GM19438 (cell line): ENCODE results near the gene ADGRG3.

Experiments used
- ATAC-seq: cut with Tn5 transposase; IDR thresholded peaks from one replicate; pipeline ENCODE4 v1.9.1; 2021; ENCODE audit warnings: low read depth; ENCODE audit not compliant: unreplicated experiment

The ADGRG3 gene, protein sequence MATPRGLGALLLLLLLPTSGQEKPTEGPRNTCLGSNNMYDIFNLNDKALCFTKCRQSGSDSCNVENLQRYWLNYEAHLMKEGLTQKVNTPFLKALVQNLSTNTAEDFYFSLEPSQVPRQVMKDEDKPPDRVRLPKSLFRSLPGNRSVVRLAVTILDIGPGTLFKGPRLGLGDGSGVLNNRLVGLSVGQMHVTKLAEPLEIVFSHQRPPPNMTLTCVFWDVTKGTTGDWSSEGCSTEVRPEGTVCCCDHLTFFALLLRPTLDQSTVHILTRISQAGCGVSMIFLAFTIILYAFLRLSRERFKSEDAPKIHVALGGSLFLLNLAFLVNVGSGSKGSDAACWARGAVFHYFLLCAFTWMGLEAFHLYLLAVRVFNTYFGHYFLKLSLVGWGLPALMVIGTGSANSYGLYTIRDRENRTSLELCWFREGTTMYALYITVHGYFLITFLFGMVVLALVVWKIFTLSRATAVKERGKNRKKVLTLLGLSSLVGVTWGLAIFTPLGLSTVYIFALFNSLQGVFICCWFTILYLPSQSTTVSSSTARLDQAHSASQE

DNA sequence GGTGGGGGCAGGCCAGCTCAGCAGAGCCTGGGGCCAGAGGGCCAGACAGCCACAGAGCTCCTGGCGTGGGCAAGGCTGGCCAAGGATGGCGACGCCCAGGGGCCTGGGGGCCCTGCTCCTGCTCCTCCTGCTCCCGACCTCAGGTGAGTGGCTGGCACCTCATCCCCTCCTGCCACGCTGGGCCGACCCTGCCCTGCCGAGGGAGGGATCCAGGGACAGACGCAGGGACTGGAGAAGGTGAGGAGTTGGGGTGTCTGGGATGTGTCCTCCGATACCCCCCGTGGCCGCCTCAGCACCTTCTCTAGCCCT, at the start of gene ADGRG3:
Gene ADGRG3 (plus strand): TSS at position 44 of the 309 bp plus-strand sequence. CDS start 42 bp downstream, at position 86.
- ATAC-seq = no peak

DNA sequence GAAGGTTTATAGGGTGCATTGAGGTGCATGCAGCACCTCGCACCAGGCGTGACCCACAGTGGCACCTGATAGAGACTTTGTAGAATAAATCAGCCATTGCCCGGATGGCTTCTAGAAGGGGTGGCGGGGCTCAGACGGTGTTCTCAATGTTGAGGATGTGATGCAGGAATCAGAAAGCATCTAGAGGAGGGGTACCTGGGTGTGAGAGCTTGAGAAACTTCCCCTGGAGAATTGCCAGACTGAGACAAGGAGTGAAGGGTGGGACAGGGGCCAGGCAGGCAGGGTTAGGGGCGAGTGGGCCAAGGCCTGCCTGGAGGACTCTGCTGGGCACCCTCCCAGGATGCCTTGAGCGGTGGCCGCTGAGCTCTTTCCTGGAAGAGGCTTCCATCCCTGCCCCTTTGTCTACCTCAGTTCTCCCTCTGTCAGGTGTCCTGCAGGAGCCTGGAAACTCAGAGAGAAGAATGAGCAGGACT, 48.9 kb upstream of the ADGRG3 start:
- ATAC-seq = no peak

GRCh38 chr16:57619606-57620334, 48.3 kb upstream of the ADGRG3 start:
- no peak for ATAC-seq

DNA sequence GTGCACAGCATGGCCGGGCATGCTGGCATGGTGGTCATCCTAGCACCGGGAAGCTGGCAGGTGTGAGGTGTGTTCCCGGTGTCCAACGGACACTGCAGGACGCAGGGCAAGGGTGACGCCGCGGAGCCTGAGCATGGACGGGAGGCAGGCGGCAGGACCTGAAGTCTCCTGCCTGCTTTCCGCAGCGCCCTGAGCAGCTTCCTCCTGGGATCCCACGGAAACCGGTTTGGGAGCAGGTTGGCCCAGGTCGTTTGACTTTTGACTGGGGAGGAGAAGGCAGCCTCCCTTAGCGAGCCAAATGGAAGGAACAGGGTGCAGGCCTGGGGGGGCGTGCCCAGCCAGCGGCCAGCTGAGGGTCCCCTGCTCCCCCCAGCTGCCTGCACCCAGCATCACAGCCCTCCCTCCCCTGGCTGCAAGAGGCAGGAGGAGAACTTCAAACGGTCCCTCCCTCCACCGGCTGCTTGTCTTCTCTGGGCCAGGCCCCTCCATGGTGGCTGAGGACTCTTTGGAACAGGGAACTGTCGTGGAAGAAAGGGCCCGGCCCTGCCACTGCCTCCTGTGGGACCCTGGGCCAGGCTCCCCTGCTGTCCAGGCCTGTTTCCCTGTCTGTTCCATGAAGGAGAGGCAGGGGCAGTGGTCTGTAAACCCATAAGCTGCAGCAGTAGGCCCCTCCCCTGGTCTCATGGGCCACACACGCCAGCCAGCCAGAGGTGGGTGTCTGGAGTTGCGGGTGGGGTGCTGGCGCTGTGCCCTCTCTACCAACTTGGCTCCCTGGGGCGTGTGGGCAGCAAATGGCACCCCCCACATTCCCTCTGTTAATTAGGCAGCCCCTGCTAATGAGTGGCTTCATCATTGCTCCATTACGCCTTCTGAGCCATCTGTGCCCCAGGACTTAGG, 47.5 kb upstream of the ADGRG3 start:
- ATAC-seq = no peak

GRCh38 chr16:57621521-57622271, 46.4 kb upstream of the ADGRG3 start:
- ATAC-seq = no peak

DNA sequence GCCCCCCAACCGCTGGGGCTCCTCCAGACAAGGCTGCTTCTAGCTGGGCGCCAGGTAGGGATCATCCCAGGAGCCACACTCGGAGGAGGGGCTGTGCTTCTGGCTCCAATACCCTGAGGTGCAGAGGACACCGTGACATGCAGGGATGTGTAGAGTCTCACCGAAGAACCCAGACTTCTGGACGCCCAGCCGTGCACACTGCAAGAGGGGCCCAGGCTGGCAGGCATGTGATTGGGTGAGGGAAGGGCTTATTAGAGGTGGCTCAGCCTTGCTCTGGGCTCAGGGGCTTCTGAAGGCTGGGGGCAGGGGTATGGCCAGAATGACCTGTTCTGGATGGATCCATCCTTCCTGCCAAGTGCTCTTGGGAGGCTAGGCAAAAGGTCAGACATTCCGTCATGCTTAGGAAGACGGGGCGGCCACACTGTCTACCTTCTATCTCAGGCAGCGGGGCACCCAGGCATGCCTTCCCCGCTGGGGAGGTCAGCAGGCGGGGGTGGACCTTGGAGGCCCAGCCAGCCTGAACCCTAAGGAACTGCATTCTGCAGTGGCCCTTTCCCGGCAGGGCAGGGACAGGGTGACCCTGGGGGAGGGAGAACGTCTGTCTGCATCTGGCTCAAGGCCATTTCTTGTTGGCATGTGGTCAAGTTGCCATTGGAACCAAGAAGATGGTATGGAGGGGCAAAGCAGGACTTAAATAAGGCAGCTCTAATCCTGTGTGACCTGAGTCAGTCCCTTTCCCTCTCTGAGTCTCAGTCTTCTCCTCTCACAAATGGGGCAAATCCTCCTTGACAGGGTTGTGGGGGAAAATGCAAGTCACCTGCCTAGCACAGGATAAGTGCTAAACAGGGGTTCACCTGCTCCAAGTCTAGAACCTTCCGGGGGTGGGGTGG, 45.5 kb upstream of the ADGRG3 start:
- no peak for ATAC-seq

DNA sequence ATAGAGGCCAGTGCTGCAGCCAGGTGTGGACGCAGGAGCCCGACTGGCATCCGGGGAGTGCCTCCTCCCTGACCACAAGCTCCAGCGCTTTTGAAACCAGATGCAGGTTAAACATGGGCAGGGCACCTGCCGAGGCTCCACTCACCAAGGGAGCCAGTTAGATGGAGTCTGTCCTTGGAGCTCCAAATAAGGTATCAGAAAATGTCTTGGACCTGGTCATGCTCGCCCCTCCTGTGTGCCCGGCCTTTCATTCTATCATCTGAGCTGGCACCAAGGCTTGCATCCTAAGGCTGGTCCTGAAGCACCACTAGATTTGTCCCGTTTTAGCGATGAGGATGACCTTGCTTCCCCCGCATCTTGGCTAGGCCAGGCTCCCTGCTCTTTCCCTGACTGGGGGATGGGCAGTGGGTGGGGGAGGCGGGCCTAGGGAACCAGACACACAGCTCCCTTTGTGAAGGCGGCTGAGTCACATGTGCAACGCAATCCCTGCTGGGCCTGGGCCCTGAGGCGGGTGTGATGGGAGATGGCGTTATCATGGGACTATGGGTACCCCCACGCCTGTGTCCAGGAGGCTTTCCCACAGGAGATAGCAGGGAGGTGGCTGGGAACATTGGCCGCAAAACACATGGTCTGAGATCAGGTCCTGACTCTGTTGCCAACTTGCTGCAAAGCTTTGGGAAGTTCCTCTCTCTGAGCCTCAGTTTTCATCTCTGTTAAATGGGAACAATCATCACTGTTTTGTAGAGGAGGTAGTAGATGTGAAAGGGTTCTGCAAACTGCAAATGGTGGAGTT, 44.7 kb upstream of the ADGRG3 start:
- no peak for ATAC-seq

DNA sequence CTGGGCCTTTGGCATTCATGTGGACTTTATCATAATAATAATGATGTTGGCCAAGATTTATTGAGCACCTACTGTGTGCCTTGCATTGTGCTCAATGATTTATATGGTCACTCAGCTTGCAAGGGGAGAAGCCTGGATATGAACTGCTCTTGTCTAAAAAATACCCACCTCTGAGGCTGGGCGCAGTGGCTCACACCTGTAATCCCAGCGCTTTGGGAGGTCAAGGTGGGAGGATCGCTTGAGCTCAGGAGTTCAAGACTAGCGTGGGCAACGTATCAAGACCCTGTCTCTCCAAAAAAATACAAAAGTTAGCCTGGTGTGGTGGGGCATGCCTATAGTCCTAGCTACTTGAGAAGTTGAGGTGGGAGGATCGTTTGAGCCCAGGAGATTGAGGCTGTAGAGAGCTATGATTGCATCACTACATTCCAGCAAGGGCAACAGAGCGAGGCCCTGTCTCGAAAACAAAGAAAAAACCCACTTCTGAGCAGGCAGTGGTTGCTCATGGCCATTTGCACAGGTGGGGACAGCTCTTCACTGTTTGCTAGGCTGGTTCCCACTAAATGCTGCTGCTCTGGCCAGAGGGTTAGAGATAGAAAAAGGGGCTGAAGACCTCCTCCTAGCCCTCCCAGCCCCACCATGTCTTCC, 43.9 kb upstream of the ADGRG3 start:
- no peak for ATAC-seq

- no peak for ATAC-seq
These were observed 43.2 kb upstream of the ADGRG3 start for GRCh38 chr16:57624806-57625500.

GRCh38 chr16:57626420-57627170, 41.5 kb upstream of the ADGRG3 start:
- ATAC-seq = no peak

DNA sequence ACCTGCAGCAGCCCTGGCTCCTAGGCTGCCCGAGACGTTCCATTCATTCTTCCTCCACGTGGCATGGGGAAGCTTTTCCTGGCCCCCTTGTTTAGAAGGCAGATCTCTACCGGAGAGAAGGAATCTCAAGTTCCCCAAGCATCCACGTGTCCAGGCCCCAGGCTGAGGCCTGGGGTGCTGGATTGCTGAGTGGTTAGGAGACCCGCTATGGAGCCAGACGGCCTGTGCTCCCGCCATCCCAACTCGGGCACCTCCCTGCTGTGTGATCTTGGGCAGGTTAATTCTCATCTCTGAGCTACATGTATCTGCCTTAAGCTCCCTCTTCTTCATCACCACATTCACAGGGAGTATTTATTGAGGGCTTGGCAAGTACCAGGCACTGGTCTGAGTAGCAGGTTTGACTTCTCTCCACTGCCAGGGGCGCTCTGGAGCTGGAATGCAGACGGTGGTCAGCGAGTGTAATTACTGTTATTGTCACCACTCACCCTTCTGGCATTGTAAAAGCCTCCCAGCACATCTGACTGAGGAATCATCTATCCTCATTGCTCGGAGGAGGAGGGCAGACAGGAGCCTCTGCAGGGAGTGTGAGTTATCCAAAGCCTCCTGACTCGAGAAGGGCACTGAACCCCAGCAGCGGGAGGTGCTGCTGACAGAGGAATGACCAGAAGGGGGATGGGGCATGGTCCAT, 40.8 kb upstream of the ADGRG3 start:
- ATAC-seq = no peak

DNA sequence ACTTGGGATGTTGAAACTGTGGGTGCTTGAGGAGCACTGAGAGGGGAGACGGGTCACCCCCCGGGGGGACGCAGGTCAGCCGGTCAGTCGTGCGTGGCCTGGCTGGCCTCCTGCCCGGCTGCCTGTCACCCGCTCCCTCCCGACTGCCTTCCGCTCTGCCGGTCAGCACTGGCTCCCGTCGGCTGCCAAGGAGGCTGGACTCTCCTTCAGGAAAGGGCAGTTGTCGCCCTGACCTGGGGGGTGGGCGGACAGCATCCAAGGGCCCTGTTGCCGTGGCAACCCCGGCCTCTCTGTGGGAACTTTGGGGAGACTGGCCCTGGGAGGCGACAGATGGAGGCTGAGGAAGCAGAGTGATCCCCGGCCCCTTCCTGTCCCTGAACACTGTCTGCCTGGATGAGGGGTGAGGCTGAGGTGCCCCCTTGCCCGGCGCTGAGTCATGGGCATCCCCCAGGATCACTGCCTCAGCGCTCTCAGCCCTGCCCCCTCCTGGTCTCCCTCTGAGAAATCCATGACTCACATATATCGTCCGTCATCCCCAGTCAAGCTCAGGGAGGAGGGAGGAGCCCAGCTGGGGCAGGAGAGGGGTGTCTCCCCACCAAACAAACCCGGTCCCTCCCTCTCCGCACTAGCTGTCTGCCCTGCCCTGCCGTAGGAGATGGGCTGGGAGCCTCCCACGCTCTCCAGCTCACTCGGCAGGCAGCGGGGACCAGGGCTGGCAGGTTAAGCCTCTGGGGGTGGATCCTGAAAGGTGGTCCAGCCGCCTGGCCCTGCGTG, 39.9 kb upstream of the ADGRG3 start, which contains the start of gene ADGRG1:
Gene ADGRG1 (plus strand): TSS at position 623 of the 774 bp plus-strand sequence. CDS start 21,658 bp downstream, outside the sequence.
- no peak for ATAC-seq

DNA sequence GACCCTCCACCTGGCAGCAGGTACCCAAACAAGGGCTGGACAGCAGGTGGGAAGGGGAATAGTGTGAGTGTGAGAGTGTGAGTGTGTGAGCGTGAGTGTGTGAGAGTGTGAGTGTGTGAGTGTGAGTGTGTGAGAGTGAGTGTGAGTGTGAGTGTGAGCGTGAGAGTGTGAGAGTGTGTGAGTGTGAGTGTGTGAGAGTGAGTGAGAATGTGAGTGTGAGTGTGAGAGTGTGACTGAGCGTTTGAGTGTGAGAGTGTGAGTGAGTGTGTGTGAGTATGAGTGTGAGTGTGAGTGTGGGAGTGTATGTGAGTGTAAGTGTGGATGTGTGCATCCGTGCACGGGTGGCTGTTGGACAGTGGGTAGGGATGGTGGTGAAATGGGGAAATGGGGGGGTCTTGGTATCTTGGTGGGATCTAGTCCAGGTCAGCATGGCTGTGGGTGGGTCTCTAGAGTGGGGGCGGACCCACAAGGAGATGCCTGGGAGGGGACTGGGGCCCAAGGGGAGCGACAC, 39.3 kb upstream of the ADGRG3 start:
- no peak for ATAC-seq

GRCh38 chr16:57629516-57630406, 38.3 kb upstream of the ADGRG3 start:
- no peak for ATAC-seq
